ENCODE measurements around the gene AHI1.
A peak's percentile ranks its signal among the peaks of the same experiment; 100 is the strongest.

The AHI1 gene

GRCh38 chr6:135395136-135395535, 102.4 kb downstream of the AHI1 start:
- TF ChIP-seq CTCF (conservative IDR thresholded peaks at IDR 0.05; ENCODE audit: control insufficient read depth, insufficient read depth, low read depth, low read length): no peak
- H3K4me3 ChIP-seq (ENCODE audit: control insufficient read depth, low read depth, low read length): no peak overlapping the region
- no peak for DNase-seq (ENCODE audit: low read depth)

- no peak overlapping the region for H3K4me3 ChIP-seq (ENCODE audit: control insufficient read depth, low read depth, low read length)
- no peak for TF ChIP-seq CTCF (conservative IDR thresholded peaks at IDR 0.05; ENCODE audit: control insufficient read depth, insufficient read depth, low read depth, low read length)
- DNase-seq (ENCODE audit: low read depth): no peak
Measured at GRCh38 chr6:135393289-135393688, 104.3 kb downstream of the AHI1 start.

DNA sequence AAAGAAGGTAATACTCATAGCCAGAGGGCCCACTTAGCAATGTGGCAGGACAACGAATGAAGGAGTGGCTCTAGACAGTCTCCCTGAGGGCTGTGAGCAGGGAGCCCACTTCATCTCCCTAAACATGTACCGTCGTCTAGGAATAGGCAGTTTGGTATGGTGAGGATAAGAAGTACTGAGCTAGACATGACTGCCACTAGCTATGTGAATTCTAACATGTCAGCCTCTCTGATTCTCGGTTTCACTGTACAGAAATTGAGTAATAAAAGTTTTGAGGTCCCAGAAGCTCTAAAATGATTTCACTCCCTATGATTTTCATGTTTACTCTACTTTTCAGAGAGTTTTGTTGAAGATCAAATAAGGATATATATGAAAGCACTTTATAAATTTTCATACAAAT, 107.1 kb downstream of the AHI1 start:
- DNase-seq (ENCODE audit: low read depth): no peak
- TF ChIP-seq CTCF (conservative IDR thresholded peaks at IDR 0.05; ENCODE audit: control insufficient read depth, insufficient read depth, low read depth, low read length): no peak

GRCh38 chr6:135385299-135385698, 112.2 kb downstream of the AHI1 start:
- no peak for DNase-seq (ENCODE audit: low read depth)
- no peak for TF ChIP-seq CTCF (conservative IDR thresholded peaks at IDR 0.05; ENCODE audit: control insufficient read depth, insufficient read depth, low read depth, low read length)
- no peak overlapping the region for H3K4me3 ChIP-seq (ENCODE audit: control insufficient read depth, low read depth, low read length)

More for the DNA sequence above, 107.1 kb downstream of the AHI1 start:
- H3K4me3 ChIP-seq (ENCODE audit: control insufficient read depth, low read depth, low read length): no peak overlapping the region

GRCh38 chr6:135383766-135384165, 113.8 kb downstream of the AHI1 start:
- no peak for TF ChIP-seq CTCF (conservative IDR thresholded peaks at IDR 0.05; ENCODE audit: control insufficient read depth, insufficient read depth, low read depth, low read length)
- DNase-seq (ENCODE audit: low read depth): no peak
- no peak overlapping the region for H3K4me3 ChIP-seq (ENCODE audit: control insufficient read depth, low read depth, low read length)

GRCh38 chr6:135383301-135383700, 114.2 kb downstream of the AHI1 start:
- no peak overlapping the region for H3K4me3 ChIP-seq (ENCODE audit: control insufficient read depth, low read depth, low read length)
- peak; percentile 1 for DNase-seq (ENCODE audit: low read depth)
- no peak for TF ChIP-seq CTCF (conservative IDR thresholded peaks at IDR 0.05; ENCODE audit: control insufficient read depth, insufficient read depth, low read depth, low read length)

DNA sequence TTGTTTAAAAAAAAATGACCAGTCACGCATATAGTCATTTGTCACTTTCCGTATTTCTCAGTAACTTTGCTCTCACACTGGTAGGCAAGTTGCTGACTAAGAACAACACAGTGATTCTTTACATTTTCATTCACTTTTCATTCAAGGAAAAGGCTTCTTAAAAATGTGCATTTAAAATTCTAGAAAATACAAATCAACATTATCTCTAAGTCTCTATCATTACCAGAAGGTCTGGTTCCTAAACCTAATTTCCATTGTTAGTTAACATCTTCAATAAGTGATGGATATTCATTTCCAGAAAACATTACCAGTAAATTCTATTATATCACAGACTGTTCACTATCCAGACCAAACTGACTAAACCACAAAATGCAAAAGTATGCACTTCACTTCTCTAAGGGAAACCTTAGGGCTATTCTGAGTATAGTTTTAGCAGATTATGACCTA, 115.3 kb downstream of the AHI1 start:
- H3K4me3 ChIP-seq (ENCODE audit: control insufficient read depth, low read depth, low read length): no peak overlapping the region
- TF ChIP-seq CTCF (conservative IDR thresholded peaks at IDR 0.05; ENCODE audit: control insufficient read depth, insufficient read depth, low read depth, low read length): no peak
- DNase-seq (ENCODE audit: low read depth): no peak
